HG03135 (cell line): ENCODE data around the gene TRAF3.

Experiments used
- ATAC-seq: cut with Tn5 transposase; IDR thresholded peaks from one replicate; pipeline ENCODE4 v1.9.1; 2021; ENCODE audit warnings: mild to moderate bottlenecking, moderate library complexity; ENCODE audit not compliant: unreplicated experiment

The TRAF3 gene

GRCh38 chr14:102931580-102932285, 154.5 kb downstream of the TRAF3 start:
- no peak for ATAC-seq

GRCh38 chr14:102932484-102933248, 155.4 kb downstream of the TRAF3 start:
- ATAC-seq: no peak

- ATAC-seq: no peak
Measured at GRCh38 chr14:102933618-102934231, 156.5 kb downstream of the TRAF3 start.

- no peak for ATAC-seq
Measured at GRCh38 chr14:102935756-102936155, 158.5 kb downstream of the TRAF3 start.

GRCh38 chr14:102937331-102938175, 160.3 kb downstream of the TRAF3 start:
- no peak for ATAC-seq

GRCh38 chr14:102938191-102938590, 160.9 kb downstream of the TRAF3 start:
- ATAC-seq: no peak

- no peak for ATAC-seq
Measured at GRCh38 chr14:102939329-102939728, 162.1 kb downstream of the TRAF3 start.

- ATAC-seq: no peak
Measured at GRCh38 chr14:102939820-102940561, 162.7 kb downstream of the TRAF3 start.

GRCh38 chr14:102940729-102941362, 163.6 kb downstream of the TRAF3 start:
- no peak for ATAC-seq

GRCh38 chr14:102941419-102942011, 164.3 kb downstream of the TRAF3 start:
- ATAC-seq: no peak

GRCh38 chr14:102942069-102942468, 164.8 kb downstream of the TRAF3 start:
- ATAC-seq: no peak

- no peak for ATAC-seq
Measured at GRCh38 chr14:102943454-102943853, 166.2 kb downstream of the TRAF3 start.

- no peak for ATAC-seq
Measured at GRCh38 chr14:102943979-102944378, 166.7 kb downstream of the TRAF3 start.

GRCh38 chr14:102944448-102945330, 167.4 kb downstream of the TRAF3 start:
- ATAC-seq: no peak

GRCh38 chr14:102945346-102946130, 168.3 kb downstream of the TRAF3 start:
- no peak for ATAC-seq

- ATAC-seq: no peak
Measured at GRCh38 chr14:102947321-102948103, 170.3 kb downstream of the TRAF3 start.

- ATAC-seq: no peak
Measured at GRCh38 chr14:102948698-102949061, 171.4 kb downstream of the TRAF3 start.
